ENCODE data around the gene MORC2.

- no peak for TF ChIP-seq POLR2A (conservative IDR thresholded peaks at IDR 0.05)
- no peak for TF ChIP-seq RNF219 (CRISPR knock-in tag; IDR thresholded peaks at IDR 0.05)
- no peak for TF ChIP-seq ETV1 (tag; conservative IDR thresholded peaks at IDR 0.05; ENCODE audit: low read depth)
- TF ChIP-seq ZNF24 (IDR thresholded peaks at IDR 0.05), result no peak
Observed at GRCh38 chr22:30875481-30876215, 92.9 kb downstream of the MORC2 start.

Data from K562 (cell line).